ENCODE results near the gene ZNF548.

ZNF548 gene

DNA sequence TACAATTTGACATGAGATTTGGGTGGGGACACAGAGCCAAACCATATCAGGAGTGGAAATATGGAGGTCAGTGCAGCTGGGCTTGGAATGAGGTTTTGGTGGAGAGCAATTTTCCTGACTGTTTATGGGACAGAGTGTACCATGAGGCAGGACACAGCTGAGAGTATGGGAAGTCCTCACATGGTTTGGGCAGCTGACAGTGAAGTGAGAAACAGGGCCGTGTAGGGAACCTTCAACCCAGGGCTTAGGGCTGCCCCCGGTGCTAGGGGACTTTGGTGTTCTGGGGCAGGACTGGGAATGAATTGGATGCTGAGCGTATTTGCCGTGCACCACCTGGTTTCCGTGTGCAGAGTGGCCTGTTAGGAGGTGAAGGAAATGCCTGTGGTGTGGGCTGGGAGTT, 6.1 kb downstream of the ZNF548 start:
- TF ChIP-seq, protein P1, sequence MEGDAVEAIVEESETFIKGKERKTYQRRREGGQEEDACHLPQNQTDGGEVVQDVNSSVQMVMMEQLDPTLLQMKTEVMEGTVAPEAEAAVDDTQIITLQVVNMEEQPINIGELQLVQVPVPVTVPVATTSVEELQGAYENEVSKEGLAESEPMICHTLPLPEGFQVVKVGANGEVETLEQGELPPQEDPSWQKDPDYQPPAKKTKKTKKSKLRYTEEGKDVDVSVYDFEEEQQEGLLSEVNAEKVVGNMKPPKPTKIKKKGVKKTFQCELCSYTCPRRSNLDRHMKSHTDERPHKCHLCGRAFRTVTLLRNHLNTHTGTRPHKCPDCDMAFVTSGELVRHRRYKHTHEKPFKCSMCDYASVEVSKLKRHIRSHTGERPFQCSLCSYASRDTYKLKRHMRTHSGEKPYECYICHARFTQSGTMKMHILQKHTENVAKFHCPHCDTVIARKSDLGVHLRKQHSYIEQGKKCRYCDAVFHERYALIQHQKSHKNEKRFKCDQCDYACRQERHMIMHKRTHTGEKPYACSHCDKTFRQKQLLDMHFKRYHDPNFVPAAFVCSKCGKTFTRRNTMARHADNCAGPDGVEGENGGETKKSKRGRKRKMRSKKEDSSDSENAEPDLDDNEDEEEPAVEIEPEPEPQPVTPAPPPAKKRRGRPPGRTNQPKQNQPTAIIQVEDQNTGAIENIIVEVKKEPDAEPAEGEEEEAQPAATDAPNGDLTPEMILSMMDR (IDR thresholded peaks at IDR 0.05; ENCODE audit: borderline replicate concordance, control extremely low read depth, extremely low read depth, insufficient read depth, missing control alignments): no peak
- in situ Hi-C loops (cut with MboI; ENCODE audit: low sequenced_read_pairs, unreplicated experiment): no loop called here
- no peak for DNase-seq (ENCODE audit: low spot score)

DNA sequence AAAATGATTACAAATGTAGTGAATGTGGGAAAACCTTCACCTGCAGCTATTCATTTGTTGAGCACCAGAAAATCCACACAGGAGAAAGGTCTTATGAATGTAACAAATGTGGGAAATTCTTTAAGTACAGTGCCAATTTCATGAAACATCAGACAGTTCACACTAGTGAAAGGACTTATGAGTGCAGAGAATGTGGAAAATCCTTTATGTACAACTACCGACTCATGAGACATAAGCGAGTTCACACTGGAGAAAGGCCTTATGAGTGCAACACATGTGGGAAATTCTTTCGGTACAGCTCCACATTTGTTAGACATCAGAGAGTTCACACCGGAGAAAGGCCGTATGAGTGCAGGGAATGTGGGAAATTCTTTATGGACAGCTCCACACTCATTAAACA, 9.2 kb downstream of the ZNF548 start:
- in situ Hi-C loops (cut with MboI; ENCODE audit: low sequenced_read_pairs, unreplicated experiment): no loop called here
- DNase-seq (ENCODE audit: low spot score): no peak
- TF ChIP-seq, protein P1 (IDR thresholded peaks at IDR 0.05; ENCODE audit: borderline replicate concordance, control extremely low read depth, extremely low read depth, insufficient read depth, missing control alignments): no peak

DNA sequence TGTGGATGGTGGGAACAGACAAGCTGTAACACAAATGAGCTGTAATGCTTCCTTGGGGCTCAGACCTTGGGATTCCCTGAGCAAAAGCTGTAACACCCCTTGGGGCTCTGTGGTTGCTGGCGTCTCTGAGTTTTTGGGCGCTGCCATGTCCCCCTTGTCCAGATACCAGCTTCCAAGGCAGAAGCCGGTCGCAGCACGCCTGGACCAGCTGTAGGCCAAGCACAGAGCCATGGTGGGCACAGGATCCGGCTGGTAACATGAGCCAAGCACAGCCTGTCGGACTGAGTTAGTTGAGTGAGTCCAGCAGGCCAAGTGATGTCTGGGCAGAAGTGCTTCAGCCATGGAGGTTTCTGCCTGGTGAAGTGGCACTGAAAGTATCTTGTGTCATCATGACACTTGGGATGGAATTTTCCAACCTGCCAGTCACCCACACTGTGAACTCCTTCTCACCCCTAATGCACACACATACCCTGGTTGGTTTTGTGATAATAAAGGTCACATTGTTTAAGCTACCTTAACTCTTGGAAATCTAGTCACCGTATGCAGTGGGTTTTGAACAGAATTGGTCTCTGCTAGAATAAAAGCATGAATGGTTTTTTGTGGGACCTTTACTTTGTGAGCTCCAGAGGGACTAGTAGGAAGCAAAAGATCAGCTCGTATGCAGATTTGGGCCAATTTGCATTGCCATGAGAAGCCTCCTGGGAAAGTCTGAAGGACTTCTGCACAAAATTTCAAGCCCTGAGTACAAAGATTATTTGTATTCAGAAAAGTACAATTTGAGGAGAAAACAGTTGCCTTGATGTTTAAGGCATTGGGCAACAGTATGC, 14.3 kb downstream of the ZNF548 start:
- no peak for DNase-seq (ENCODE audit: low spot score)
- in situ Hi-C loops (cut with MboI; ENCODE audit: low sequenced_read_pairs, unreplicated experiment): no loop called here
- TF ChIP-seq, protein P1 (IDR thresholded peaks at IDR 0.05; ENCODE audit: borderline replicate concordance, control extremely low read depth, extremely low read depth, insufficient read depth, missing control alignments): no peak

DNA sequence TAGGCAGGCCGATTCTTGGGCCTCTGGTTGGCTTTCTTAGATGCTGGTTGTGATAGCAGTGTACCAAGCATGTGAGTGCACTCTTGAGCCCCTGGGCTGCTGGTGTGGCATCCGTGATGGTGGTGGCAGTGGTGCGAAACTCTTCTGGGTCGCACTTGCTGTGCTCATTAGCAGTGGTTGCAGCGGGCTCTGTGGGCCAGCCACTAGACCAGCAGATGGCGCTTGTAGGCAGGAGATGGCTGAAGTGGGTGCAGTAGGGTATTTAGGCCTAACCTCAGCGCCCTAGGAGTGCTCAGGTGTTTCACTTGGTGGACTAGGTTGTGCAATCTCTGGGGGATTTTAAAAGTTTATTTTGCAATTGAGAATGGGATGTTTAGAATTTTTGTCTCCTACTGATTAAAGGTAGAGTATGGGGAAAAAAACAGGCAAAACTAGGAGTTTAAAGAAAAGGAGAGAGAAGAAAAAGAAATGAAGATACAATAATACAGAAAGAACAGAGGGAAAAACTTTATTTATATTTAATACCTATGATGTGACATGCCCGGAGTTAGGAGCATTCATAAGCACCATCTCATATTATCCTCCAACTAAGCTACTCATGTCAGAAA, 17.0 kb downstream of the ZNF548 start:
- TF ChIP-seq, protein P1 (IDR thresholded peaks at IDR 0.05; ENCODE audit: borderline replicate concordance, control extremely low read depth, extremely low read depth, insufficient read depth, missing control alignments): peak; percentile 77
- peak; percentile 79 for DNase-seq (ENCODE audit: low spot score)
- in situ Hi-C loops (cut with MboI; ENCODE audit: low sequenced_read_pairs, unreplicated experiment): no loop called here

DNA sequence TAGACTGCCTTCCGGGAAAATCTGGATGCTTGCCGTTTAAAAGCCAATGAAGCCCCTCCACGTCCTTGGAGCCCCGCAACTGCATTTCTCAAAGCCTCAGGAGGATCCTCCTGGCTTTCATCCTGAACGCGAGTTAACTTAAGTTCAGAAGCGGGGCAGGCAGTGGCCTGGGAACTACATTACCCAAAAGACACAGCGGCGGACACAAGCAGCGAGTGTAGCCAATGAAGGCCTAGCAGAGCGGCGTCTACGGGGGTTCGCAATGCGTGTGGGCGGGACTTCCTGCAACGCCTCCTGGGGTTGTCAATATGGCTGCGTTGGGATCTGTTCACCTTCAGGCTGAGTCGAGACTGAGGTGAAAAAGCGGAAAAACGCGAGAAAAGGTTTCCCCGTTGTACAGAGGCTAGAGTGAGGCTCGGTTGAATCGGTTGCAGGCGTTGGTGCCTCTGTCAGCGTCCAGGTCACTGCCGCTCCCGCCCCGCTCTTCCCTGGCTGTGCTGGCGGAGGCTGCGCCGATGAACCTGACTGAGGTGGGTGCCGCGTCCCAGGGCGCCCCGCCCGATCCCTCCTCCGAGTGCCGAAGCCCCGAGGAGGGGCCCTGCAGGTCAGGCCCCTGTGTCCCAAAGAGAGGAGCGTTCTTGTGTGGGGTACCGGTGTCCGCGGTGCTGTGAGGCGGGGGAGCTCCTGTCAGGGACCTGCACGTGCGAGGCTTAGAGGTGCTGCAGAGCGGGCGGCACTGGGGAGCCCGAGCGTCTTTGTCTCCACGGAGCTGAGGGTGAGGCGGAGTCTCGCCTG, 21.4 kb downstream of the ZNF548 start, which contains the start of gene ZNF17:
ZNF17 (plus strand) TSS at position 285 of the 795 bp plus-strand sequence. CDS start 2,455 bp downstream, outside the sequence.
- in situ Hi-C loops (cut with MboI; ENCODE audit: low sequenced_read_pairs, unreplicated experiment): no loop called here
- TF ChIP-seq, protein P1 (IDR thresholded peaks at IDR 0.05; ENCODE audit: borderline replicate concordance, control extremely low read depth, extremely low read depth, insufficient read depth, missing control alignments): no peak
- DNase-seq (ENCODE audit: low spot score): peak; percentile 94

DNA sequence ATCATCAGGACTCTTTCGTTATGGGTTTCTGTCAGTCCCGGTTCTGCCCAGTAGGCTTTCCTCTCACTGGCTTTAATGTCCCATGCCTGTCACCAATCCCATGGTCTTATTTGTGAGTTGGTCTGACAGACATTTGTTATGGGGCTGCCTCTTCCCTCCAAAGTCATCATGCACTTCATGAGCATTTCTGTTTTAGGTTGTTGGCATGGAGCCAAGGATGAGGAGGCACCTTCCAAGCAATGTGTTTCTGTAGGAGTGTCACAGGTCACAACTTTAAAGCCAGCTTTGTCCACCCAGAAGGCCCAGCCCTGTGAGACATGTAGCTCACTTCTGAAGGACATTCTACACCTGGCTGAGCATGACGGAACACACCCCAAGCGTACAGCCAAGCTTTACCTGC, 29.8 kb downstream of the ZNF548 start:
- DNase-seq (ENCODE audit: low spot score): no peak
- in situ Hi-C loops (cut with MboI; ENCODE audit: low sequenced_read_pairs, unreplicated experiment): no loop called here
- TF ChIP-seq, protein P1 (IDR thresholded peaks at IDR 0.05; ENCODE audit: borderline replicate concordance, control extremely low read depth, extremely low read depth, insufficient read depth, missing control alignments): no peak

Data from GM13976 (cell line).